Activated CD8-positive, alpha-beta T cell treated with anti-CD3 and anti-CD28 coated beads, Interleukin-2, amount 10 ng/mL, durations not matched to agents 7 days and 5 days (primary cell): ENCODE results near the gene CCDC182. TPM values are rescaled to one million over a fixed set of nuclear protein-coding genes. Genes with fewer than 3 reads are reported as not detected.

Experiments
- ATAC-seq: fragments of 150-1000 bp; cut with Tn5 transposase; one replicate; pipeline ENCODE4 v1.10.0; 2021; ENCODE audit warnings: moderate library complexity
- CTCF ChIA-PET: fragments of 350-600 bp; sonication (Branson Sonifier 250); formaldehyde crosslinking; loops from one replicate; lab custom pipeline; 2021; ENCODE audit warnings: antibody characterized with exemption; lab: Charles Lee
- POLR2A ChIA-PET: fragments of 350-600 bp; sonication (Branson Sonifier 250); formaldehyde crosslinking; loops from one replicate; lab custom pipeline; 2021; ENCODE audit warnings: antibody characterized with exemption; lab: Charles Lee
- DNase-seq: peaks from one replicate; pipeline ENCODE4 v3.0.0-alpha.2; 2020
- H3K27ac Mint-ChIP-seq: one replicate; pipeline ENCODE4 v1.8.0; 2021; ENCODE audit warnings: mild to moderate bottlenecking, mixed read lengths
- H3K27me3 Mint-ChIP-seq: one replicate; pipeline ENCODE4 v1.8.0; 2021; ENCODE audit warnings: low read depth, mixed read lengths
- H3K36me3 Mint-ChIP-seq: one replicate; pipeline ENCODE4 v1.8.0; 2021; ENCODE audit warnings: low read depth, mixed read lengths
- H3K4me1 Mint-ChIP-seq: one replicate; pipeline ENCODE4 v1.8.0; 2021; ENCODE audit warnings: low read depth, mixed read lengths
- H3K4me3 Mint-ChIP-seq: one replicate; pipeline ENCODE4 v1.8.0; 2021; ENCODE audit warnings: mild to moderate bottlenecking, mixed read lengths
- H3K9me3 Mint-ChIP-seq: one replicate; pipeline ENCODE4 v1.8.0; 2022; ENCODE audit warnings: mixed read lengths; ENCODE audit not compliant: insufficient read depth
- total RNA-seq, 2 experiments: library from RNA; stranded (reverse); gene quantifications; one replicate each; pipeline ENCODE4 v1.2.3, GENCODE V29; 2021

The CCDC182 gene
- total RNA-seq, 2 experiments from 2014 or later = not detected

DNA sequence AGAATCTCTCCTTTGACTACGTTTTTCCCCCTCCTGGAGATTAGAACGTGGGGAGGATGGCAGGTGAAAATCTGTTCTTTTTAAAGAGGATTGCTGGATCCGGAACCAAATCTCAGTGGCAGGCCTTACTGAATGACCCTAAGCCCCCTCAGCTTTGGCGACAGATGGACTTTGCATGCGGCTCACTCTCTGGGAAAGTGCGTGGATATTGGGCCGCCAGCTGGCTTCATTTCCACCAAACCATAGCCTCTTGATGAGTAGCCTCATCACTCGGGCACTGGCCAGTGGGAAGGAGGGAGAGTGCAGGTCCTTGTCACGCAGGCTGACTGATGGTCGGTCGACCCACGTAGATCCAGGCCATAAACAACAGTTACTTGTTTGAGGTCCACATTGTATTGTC, 31.3 kb upstream of the CCDC182 start:
- H3K27me3 Mint-ChIP-seq = peaks cover 45% of the 10 kb centered on the region

DNA sequence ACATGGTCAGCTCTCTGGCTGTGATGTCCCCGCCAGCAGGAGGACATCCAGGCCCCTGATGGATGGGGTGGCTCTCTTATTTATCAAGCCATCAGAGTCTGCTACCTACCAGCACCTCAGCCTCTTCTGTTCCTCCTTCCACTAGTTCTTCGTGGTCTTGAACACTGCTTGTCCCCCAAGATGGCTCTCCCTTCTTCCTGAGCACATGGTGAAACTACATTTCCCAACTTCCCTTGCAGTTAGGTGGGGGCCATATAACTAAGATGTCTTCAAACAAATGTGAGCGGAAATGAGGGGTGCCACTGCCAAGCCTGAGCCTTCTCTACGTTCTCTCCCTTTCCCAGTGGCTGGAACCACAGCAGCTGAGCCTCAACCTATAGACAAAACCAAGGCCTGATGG, 29.8 kb upstream of the CCDC182 start:
- no peaks in the 10 kb centered on the region for H3K36me3 Mint-ChIP-seq
- CTCF ChIA-PET = interaction anchor here (0.9 to 1.8 kb wide), 2 partner anchors 9 to 27 kb away, joined by 3 to 16 read pairs; no protein-coding TSS in a partner anchor
- no peaks in the 10 kb centered on the region for H3K9me3 Mint-ChIP-seq
- POLR2A ChIA-PET = no interaction called here
- no peaks in the 10 kb centered on the region for H3K4me1 Mint-ChIP-seq
- no peak overlapping the region for H3K27ac Mint-ChIP-seq
- DNase-seq (no peak), ATAC-seq (no peak)
- H3K4me3 Mint-ChIP-seq = no peak overlapping the region
- peaks cover 54% of the 10 kb centered on the region for H3K27me3 Mint-ChIP-seq

More for the DNA sequence above, 31.3 kb upstream of the CCDC182 start:
- H3K36me3 Mint-ChIP-seq = no peaks in the 10 kb centered on the region
- no peak overlapping the region for H3K4me3 Mint-ChIP-seq
- no peaks in the 10 kb centered on the region for H3K4me1 Mint-ChIP-seq
- H3K9me3 Mint-ChIP-seq = no peaks in the 10 kb centered on the region
- POLR2A ChIA-PET = no interaction called here
- CTCF ChIA-PET = no interaction called here
- ATAC-seq (no peak), DNase-seq (no peak)
- H3K27ac Mint-ChIP-seq = no peak overlapping the region

DNA sequence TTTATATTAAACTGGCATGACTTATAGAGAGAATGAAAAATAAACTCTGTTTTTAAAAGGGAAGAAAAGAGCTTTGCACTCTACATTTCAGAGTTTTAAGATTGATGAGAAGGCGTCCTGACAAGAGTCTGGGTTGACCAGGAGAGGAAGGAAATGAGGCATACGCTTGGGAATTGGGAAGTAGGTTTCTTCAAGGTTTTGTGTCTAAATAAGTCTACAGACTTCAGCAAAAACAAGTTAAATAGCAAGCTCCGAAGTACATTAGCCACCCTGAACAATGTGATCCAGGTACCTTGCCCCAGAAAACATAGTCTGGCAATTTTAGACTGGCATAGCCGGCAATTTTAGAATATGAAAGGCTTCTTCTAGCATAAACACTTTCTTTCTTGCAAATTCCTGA, 28.5 kb upstream of the CCDC182 start:
- H3K27me3 Mint-ChIP-seq = peaks cover 62% of the 10 kb centered on the region
- POLR2A ChIA-PET = no interaction called here
- H3K27ac Mint-ChIP-seq = no peak overlapping the region
- no peaks in the 10 kb centered on the region for H3K9me3 Mint-ChIP-seq
- no peak for DNase-seq
- no peak overlapping the region for H3K4me3 Mint-ChIP-seq
- CTCF ChIA-PET = interaction anchor here (1.8 kb wide), 1 partner anchor 10 kb away, joined by 16 read pairs; no protein-coding TSS in a partner anchor
- no peaks in the 10 kb centered on the region for H3K36me3 Mint-ChIP-seq
- ATAC-seq = no peak
- no peaks in the 10 kb centered on the region for H3K4me1 Mint-ChIP-seq

DNA sequence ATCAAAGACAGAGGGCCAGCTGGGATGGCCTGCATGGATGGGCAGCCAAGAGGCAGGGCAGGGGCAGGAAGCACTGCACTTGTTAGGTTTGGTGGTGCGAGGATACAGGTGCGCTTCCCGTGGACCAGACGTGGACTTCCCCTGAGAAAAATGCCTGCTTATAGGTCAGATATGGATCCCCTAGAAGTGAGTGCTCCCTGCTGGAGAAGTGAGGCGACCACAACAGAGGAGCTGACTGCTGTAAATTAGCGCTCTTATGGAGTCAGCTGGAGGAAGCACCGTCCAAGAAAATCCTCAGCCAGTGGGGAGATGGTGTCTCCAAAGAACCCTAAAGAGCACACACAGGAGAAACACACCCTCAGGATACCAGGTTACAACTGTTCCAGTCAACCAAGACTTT, 27.7 kb upstream of the CCDC182 start:
- POLR2A ChIA-PET = no interaction called here
- Mint-ChIP-seq H3K36me3 (no peaks in the 10 kb centered on the region), H3K4me3 (no peak overlapping the region), H3K27ac (no peak overlapping the region), H3K9me3 (no peaks in the 10 kb centered on the region), H3K27me3 (peaks cover 66% of the 10 kb centered on the region), H3K4me1 (no peaks in the 10 kb centered on the region)
- no peak for DNase-seq
- no peak for ATAC-seq
- CTCF ChIA-PET = interaction anchor here (0.7 kb wide), 1 partner anchor 11 kb away, joined by 5 read pairs; no protein-coding TSS in a partner anchor

DNA sequence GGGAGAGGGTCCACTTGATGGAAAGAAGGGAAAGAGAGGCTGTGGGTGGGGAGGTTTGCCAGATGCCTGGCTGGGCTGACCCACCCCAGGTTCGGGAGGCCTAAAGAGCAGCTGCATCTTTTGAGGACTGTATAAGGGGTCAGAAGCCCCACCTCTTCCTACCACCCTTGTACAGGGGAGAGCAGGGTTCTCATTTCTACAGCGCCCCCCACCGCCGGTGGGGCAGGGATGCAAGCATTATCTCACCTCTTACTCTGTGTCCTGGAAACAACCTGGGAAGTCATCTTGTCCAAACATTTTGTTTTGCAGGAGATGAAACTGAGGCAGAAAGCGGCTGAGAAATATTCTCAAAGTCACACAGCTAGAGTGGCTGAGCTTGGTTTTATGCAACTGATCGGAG, 22.5 kb upstream of the CCDC182 start:
- POLR2A ChIA-PET = no interaction called here
- Mint-ChIP-seq H3K4me1 (no peaks in the 10 kb centered on the region), H3K9me3 (no peaks in the 10 kb centered on the region), H3K36me3 (no peaks in the 10 kb centered on the region), H3K4me3 (no peak overlapping the region), H3K27ac (no peak overlapping the region), H3K27me3 (peaks cover 39% of the 10 kb centered on the region)
- CTCF ChIA-PET = interaction anchor here (2.9 to 4.1 kb wide), 2 partner anchors 16 to 66 kb away, joined by 10 to 20 read pairs; no protein-coding TSS in a partner anchor
- ATAC-seq (no peak), DNase-seq (no peak)

DNA sequence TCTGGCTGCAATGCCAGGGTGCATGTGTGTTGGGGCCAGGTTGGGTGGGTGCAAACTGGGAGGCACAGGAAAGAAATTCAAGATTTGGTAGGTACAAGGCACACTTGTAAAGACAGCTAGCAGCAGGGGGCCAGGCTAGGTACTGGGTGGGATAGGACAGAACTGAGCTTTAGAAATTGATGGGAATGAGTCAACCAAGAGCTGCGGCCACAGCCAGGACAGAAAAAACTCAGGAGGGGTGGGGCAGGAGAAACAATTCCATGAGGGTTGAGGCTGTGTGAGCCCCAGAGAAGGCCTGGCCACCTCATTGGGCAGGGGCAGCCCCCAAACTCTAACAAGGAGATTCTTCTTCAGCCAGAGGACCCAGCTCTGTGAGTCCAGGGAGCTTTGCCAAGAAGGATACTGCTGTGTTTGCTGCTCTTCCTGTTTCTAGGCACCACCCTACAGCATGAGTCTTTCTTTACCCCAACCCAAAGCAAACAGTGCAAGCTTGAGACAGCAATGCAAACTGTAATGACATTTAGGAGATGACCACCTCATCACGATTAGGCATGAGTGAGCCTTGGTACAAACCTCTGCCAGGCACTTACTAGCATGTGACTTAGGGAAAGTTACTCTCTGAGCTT, 21.3 kb upstream of the CCDC182 start:
- POLR2A ChIA-PET = interaction anchor here (0.6 kb wide), 1 partner anchor 20 kb away, joined by 3 read pairs; no protein-coding TSS in a partner anchor
- CTCF ChIA-PET = interaction anchor here (1.0 to 4.1 kb wide), 3 partner anchors 17 to 67 kb away, joined by 3 to 20 read pairs (median 10); no protein-coding TSS in a partner anchor
- ATAC-seq (no peak), DNase-seq (no peak)
- H3K4me3 Mint-ChIP-seq = no peak overlapping the region
- no peaks in the 10 kb centered on the region for H3K36me3 Mint-ChIP-seq
- H3K9me3 Mint-ChIP-seq = no peaks in the 10 kb centered on the region
- peaks cover 30% of the 10 kb centered on the region for H3K27me3 Mint-ChIP-seq
- H3K27ac Mint-ChIP-seq = no peak overlapping the region
- H3K4me1 Mint-ChIP-seq = peaks cover 4% of the 10 kb centered on the region

DNA sequence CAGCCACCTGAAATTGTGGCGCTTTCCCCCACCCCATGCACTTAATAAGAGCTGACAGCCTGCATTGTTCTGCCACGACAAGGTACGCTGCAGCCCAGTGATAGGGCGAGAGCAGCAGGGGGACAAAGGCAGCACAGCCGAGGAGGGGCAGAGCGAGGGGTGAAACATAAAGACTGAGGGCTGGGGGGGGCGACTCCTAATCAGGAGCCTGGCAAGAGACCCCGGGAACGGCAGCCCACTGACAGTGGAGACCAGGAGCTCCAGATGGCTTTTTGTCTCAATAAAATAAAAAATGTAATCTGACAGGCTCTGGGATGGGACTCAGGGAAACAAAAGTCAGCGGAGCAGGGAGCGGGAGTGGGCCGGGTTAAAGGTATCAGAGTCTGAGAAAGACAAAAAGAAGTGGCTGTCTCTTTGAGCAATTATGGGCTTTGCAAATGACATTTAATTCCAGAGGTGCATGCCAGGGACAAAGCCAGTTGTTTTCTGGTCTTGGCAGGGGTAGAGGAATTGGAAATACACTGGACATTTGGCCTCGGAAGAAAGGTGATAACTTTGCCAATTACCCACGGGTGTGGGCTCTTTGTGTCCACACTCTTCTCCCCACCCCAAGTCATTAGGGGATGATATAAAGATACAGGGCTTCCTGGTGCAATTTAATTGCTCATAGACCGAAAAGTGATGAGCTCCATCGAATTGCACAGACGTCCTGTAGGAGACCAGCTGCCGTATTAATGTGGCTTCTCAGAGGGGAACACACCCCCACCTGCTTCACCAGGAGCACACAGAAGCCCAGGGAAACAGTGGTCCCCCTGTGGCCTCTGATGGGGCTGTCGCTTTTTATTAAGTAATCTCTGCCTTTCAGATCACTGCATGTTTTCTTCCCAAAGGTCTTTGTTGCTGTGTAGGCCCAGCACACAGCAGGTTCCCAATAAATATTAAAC, 17.6 kb upstream of the CCDC182 start:
- CTCF ChIA-PET = interaction anchor here (0.6 to 1.4 kb wide), 2 partner anchors 21 to 75 kb away, joined by 3 to 5 read pairs; no protein-coding TSS in a partner anchor
- Mint-ChIP-seq H3K27ac (no peak overlapping the region), H3K36me3 (no peaks in the 10 kb centered on the region), H3K27me3 (peaks cover 11% of the 10 kb centered on the region), H3K4me3 (no peak overlapping the region), H3K9me3 (no peaks in the 10 kb centered on the region), H3K4me1 (peaks cover 4% of the 10 kb centered on the region)
- no peak for ATAC-seq
- POLR2A ChIA-PET = no interaction called here
- DNase-seq = no peak

DNA sequence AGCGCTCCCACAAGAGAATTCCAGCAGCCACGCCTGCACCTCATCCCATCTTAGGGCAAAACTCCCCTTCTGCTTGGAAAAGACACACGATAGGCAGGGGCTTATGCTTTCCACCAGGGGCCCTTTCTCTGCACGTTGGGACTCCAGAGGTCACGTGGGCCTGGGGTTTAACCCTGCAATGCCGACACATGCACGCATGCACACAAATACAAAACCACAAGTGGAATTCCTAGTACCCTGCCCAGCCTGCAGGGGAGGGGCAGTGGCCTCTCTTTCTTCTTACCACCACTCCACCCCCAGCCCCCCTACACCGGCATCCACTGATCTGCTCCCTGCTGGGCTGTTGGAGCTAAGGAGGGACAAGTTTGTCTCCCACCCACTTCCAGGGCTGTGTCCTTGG, 16.8 kb upstream of the CCDC182 start:
- no peaks in the 10 kb centered on the region for H3K36me3 Mint-ChIP-seq
- ChIA-PET POLR2A (no interaction called here), CTCF (interaction anchor here (0.8 to 1.1 kb wide), 2 partner anchors 14 to 22 kb away, joined by 3 read pairs; no protein-coding TSS in a partner anchor)
- ATAC-seq (no peak), DNase-seq (no peak)
- H3K4me1 Mint-ChIP-seq = peaks cover 4% of the 10 kb centered on the region
- peaks cover 7% of the 10 kb centered on the region for H3K27me3 Mint-ChIP-seq
- no peak overlapping the region for H3K4me3 Mint-ChIP-seq
- no peaks in the 10 kb centered on the region for H3K9me3 Mint-ChIP-seq
- H3K27ac Mint-ChIP-seq = no peak overlapping the region

DNA sequence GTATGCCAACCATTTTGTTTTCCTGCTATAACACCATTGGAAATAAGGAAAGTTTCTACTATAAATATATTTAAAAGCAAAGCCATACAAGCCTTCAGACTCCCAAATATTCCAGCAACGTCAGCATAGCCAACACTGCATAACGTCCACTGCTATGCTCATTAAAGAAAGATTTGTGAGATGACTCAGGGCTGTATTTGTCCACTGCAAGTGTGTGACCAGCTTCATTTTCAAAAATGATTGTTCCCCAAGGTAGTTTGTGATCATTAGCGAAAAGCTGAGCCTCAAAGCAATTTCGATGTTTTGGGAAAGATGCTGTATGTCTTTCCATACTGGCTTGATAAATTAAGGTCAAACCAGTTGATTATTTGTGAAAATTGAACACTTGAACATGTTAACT, 14.9 kb upstream of the CCDC182 start:
- ChIA-PET CTCF (no interaction called here), POLR2A (no interaction called here)
- Mint-ChIP-seq H3K36me3 (no peaks in the 10 kb centered on the region), H3K27me3 (peaks cover 3% of the 10 kb centered on the region), H3K9me3 (no peaks in the 10 kb centered on the region), H3K4me3 (no peak overlapping the region), H3K27ac (no peak overlapping the region), H3K4me1 (peaks cover 4% of the 10 kb centered on the region)
- DNase-seq = no peak
- ATAC-seq = no peak

DNA sequence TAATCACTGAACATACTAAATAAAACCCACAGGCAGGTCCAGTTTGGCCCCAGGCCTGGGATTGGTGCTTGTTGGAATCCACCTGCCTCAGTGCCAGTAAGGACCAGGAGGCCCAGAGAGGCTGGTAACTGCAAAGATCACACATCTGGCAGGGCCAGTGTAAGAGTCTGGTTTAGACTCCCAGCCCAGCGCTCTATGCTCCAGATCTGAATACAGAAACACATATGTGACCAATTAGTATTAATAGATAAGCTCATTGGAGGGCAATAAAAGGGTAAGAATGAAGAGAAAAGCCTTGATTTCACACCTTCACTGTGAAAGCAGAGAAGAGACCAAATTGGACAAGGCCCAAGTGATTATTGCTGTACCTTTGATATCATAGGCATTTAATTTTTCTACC, 13.6 kb upstream of the CCDC182 start:
- H3K27ac Mint-ChIP-seq = no peak overlapping the region
- H3K4me3 Mint-ChIP-seq = no peak overlapping the region
- H3K27me3 Mint-ChIP-seq = peaks cover 3% of the 10 kb centered on the region
- no peaks in the 10 kb centered on the region for H3K36me3 Mint-ChIP-seq
- peaks cover 4% of the 10 kb centered on the region for H3K4me1 Mint-ChIP-seq
- CTCF ChIA-PET = interaction anchor here (1.1 kb wide), 1 partner anchor 75 kb away, joined by 3 read pairs; no protein-coding TSS in a partner anchor
- no peak for DNase-seq
- no peaks in the 10 kb centered on the region for H3K9me3 Mint-ChIP-seq
- no peak for ATAC-seq
- POLR2A ChIA-PET = no interaction called here

DNA sequence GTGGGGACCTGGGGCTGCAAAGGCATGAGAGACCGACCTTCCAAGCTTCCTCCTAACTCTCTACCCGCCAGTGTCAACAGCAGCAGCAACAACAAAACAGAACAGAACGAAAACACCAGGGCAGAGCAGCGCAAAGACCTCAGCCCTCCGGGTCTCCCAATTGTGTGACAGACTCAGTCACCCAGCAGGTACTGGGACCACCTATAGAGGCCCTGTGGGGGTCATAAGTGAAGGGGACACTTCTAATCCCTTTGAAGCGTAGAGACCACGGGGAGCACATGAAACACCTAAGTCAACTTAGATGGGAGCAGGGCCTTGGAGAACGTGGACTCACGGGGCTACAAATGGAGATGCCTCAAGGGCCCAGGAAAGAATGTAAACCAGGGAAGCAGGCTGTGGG, 12.6 kb upstream of the CCDC182 start:
- Mint-ChIP-seq H3K27me3 (peaks cover 3% of the 10 kb centered on the region), H3K27ac (no peak overlapping the region), H3K4me3 (no peak overlapping the region), H3K36me3 (no peaks in the 10 kb centered on the region), H3K4me1 (peaks cover 4% of the 10 kb centered on the region), H3K9me3 (no peaks in the 10 kb centered on the region)
- CTCF ChIA-PET = interaction anchor here (1.0 kb wide), 1 partner anchor 10 kb away, joined by 3 read pairs; no protein-coding TSS in a partner anchor
- POLR2A ChIA-PET = no interaction called here
- no peak for DNase-seq
- no peak for ATAC-seq
